Activated CD8-positive, alpha-beta memory T cell treated with anti-CD3 and anti-CD28 coated beads, Interleukin-2, amount 50 U/mL, for 1 hour (primary cell): ENCODE results near the gene HOXA6.

Experiments used
- DNase-seq: peaks from one replicate; pipeline ENCODE4 v3.0.0-alpha.2; 2020; ENCODE audit errors: extremely low read depth

Gene HOXA6

GRCh38 chr7:27108390-27109127 is 39.0 kb downstream of the HOXA6 start:
- DNase-seq = no peak

GRCh38 chr7:27107391-27108381 is 39.9 kb downstream of the HOXA6 start:
- DNase-seq = no peak

DNA sequence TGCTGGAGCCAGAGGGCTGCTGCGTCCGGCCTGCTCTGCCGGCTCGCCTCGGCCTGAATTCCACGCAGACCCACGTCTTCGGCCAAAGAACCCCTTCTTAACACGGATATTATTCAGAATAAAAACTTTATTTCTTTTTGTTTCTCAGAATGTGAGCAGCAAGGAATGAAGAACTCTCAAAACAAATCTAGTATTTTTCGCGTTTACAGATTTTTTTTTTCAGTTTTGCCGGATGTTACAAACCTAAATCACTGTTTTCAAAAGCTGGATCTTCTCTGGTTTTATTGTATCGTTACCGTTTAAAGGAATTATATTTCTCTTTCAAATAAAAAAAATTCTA is 40.7 kb downstream of the HOXA6 start:
- no peak for DNase-seq

DNA sequence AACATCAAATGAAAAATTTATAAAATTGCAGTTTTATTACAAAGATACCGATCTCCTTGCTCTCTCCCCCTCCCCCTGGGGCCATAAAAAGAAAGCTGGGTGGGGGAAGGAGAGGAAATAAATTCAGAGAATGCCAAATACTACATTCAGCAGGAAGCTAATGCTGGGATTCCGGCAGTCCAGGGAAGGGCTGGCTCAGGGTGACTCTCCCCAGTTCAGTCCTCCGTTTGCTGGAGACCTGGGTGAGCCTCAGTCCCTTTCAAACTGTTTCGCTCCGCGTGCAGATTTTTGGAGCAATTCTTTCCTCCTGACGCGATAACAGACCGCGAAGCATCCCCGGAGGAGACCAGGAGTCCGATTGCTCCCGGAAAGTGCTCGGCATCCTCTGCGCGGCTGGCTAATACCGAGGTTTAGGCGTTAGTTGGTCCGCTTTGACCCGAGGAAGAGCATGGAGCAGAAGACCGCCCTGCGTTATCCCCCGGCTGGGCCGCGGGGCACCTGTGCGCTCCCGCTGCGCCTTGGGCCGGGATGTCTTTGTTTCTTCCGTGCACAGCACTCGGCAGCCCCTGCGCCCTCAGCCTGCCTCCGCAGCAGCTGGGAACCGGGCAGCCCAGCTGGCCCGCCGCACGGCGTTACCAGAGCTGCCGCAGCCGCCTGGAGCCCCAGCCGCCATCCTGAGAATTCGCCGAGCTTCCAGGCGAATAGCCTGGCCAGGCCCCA is 41.2 kb downstream of the HOXA6 start:
- DNase-seq = no peak

GRCh38 chr7:27105301-27106031 is 42.1 kb downstream of the HOXA6 start:
- no peak for DNase-seq

DNA sequence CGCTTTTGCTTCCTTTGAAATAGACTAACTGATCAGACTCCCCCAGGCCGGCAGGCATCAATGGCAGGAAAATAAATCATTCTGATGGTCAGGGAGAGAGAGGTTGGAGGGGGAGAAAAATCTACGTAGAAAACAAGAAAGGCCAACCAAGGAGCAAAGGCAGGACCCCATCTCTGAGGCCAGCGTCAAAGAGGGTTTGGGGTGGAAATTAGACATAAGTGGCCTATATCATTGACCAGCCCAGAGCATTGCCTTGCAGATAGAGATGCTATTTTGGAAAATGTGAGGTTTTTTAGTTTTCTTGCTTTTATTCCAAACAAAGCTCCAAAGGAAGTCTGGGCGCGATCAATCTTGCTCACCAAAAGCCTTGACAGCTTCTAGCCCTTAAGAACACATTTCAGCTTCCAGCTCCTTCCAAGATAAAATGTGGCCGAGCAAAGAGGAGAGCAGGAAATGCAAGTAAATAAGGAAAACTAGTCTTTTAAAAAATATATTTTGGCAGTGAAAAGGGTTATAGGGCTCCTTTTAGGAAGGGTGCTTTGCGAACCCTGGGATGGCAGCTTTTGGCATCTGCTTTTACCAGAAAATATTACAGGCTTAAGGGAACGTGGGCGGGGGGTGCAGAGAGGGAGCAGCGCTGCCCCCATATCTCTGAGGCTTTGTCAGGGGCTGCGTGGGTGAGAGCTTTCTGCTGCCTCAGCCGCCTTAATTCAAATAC is 43.1 kb downstream of the HOXA6 start:
- DNase-seq = no peak

- DNase-seq = no peak
Observed at GRCh38 chr7:27103489-27104226, 43.9 kb downstream of the HOXA6 start.

- DNase-seq = no peak
Observed at GRCh38 chr7:27102581-27103442, 44.8 kb downstream of the HOXA6 start, which contains the start of gene HOXA2. HOXA2 (minus strand) TSS chr7:27102683; CDS start chr7:27102500, 183 bp downstream.

DNA sequence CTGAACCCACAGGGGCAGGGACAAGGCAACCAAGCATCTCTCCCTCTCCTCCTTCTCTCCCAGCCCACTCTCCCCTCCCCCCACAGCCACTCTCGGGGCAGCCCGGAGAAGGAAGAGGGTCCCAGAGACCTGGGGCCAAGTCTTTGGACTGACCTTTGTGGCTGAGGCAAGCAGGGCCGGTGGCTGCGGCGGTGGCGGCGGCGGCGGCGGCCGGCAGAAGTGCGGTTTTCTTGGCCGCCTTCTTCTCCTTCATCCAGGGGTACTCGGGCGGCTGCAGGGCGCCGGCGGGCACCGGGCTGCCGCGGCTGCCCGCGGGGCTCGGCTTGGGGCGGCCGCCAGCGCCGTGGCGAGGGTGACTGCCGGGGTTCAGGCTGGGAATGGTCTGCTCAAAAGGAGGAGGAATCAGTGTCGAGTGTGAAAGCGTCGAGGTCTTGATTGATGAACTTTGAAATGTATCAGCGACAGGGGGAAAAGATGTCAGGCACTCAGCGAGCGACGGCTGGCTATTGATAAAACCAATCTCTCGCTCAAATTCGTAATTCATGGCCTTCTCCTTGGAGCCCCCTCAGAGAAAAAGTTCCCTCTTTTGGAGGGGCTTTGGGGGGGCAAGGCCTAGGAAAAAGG is 45.5 kb downstream of the HOXA6 start:
- no peak for DNase-seq

GRCh38 chr7:27101171-27101956 is 46.2 kb downstream of the HOXA6 start:
- no peak for DNase-seq

DNA sequence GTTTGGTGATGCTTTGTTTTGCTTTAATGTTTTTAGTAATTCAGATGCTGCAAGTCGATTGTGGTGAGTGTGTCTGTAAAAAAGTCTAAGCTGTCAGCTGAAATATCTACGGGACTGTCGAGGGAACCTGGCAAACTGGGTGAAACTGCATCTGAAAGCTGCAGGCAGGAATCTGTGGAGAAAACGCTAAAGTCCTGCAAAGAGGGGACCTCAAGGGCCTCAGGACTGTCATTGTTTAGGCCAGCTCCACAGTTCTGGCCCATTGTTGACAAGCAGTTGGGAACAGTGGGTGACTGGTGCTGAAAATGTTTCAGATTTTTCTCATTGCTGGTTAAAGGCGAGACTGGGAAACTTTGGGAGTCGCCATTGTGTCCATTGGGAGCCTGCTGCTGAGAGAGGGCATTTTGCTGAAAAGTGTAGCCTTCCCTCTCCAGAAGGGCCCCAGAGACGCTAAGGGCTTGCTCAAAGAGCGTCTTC is 46.8 kb downstream of the HOXA6 start:
- no peak for DNase-seq

GRCh38 chr7:27099453-27100370 is 47.9 kb downstream of the HOXA6 start:
- no peak for DNase-seq

GRCh38 chr7:27098578-27099451 is 48.8 kb downstream of the HOXA6 start:
- DNase-seq = no peak

DNA sequence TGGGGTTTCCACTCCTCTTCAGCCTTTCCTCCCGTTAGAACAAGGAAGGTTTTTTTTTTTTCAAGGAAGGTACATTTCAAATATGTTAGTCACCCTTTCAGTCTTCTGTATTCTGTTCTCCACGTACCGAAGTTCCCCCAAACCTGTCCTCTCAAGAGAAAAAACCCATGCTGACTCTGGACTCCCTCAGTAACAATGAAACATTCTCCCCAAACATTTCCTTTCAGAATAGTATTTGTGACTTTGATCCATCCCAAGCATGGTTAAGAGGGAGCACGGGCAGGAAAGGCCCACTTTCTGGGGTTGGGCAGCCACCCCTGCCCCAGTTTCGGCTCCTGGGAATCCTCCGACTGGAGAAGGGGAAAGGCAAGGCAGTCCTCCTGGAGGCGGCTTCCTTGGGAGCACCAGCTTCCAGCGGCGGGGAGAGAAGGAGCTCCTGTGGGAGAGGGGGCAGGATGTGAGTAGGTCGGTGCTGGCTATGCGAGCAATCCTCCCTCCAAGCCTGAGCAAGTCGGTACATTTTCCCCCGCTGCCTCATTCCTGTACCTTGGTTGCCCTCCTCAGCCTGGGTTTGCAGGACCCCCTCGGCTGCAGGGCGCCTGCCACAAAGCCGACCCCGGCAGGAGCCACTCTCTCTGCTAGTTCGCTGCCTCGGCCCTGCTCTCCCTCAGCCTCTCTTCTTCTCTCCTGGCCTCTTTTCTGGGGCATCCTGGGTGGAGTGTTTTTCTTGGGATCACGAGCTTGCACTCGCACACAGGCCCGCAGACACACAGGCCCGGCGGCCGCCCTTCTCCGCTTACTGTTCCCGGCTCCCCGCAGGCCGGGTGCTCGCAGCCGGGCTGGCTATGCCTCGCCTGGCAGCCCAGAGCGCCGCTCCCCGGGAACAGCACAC is 49.6 kb downstream of the HOXA6 start:
- no peak for DNase-seq
